ENCODE data around the gene SGIP1. TPM values are rescaled to one million over a fixed set of nuclear protein-coding genes. Genes with fewer than 3 reads are reported as not detected.

Gene SGIP1, protein sequence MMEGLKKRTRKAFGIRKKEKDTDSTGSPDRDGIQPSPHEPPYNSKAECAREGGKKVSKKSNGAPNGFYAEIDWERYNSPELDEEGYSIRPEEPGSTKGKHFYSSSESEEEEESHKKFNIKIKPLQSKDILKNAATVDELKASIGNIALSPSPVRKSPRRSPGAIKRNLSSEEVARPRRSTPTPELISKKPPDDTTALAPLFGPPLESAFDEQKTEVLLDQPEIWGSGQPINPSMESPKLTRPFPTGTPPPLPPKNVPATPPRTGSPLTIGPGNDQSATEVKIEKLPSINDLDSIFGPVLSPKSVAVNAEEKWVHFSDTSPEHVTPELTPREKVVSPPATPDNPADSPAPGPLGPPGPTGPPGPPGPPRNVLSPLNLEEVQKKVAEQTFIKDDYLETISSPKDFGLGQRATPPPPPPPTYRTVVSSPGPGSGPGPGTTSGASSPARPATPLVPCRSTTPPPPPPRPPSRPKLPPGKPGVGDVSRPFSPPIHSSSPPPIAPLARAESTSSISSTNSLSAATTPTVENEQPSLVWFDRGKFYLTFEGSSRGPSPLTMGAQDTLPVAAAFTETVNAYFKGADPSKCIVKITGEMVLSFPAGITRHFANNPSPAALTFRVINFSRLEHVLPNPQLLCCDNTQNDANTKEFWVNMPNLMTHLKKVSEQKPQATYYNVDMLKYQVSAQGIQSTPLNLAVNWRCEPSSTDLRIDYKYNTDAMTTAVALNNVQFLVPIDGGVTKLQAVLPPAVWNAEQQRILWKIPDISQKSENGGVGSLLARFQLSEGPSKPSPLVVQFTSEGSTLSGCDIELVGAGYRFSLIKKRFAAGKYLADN
- total RNA-seq = 6.1 and 9.2 TPM in 2 replicates

DNA sequence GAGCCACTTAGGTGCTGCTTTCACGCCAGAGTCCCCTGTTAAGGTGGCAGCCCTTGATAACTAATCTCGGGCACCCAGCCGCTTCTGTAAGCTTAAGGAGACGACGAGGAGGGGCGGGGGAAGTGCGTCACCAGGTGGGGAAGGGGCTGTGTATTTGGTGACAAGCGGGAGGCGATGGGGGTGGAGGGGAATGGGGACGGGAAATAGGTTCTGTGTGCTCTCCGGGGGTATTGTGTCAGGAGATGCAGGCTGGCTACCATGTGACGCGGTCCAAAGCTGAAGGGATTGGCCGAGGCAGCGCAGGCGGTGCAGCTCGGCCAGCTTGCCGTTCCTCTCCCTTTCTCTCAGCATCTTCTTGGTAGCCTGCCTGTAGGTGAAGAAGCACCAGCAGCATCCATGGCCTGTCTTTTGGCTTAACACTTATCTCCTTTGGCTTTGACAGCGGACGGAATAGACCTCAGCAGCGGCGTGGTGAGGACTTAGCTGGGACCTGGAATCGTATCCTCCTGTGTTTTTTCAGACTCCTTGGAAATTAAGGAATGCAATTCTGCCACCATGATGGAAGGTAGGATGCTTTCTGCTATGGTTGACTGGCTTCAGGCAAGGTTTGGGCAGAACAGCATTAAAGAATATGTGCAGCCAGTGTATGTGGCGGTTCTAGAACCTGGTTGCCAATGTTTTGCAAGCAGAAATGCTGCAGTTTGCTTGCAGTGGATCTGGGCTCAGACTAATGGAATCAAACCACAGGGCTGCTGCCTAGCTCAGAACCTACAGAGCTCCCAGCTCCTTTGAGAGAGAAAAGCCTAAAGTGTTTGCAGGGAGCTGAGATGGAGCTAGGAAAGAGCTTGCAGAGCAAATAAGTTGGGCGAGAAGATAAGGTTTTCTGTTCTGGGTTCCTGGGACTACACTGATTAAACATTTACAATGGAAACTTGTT is at the start of gene SGIP1:
SGIP1 (plus strand) TSS at position 350 of the 937 bp plus-strand sequence; CDS start at position 556, 206 bp downstream.
- DNase-seq (ENCODE audit: low read depth) = peak; percentile 54

DNA sequence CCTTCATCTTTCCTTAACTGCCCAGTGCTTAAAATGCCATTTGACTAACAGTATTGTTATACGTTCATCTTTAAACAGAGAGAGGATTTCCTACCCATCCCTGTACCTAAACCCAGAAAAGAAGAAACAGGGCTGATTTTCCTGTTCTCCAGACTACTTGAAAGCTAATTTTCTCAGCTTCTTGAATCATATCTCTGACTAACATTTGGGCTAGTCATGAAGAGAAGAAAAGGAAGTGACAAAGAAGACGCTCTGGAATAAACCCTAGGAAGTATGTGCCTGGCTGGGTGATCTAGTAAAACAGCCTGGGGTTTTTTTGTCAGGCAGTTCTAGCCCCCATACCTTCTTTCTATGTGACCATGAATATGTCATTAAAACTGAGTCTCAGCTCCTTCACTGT is 44.8 kb upstream of the SGIP1 start:
- no peak for DNase-seq (ENCODE audit: low read depth)

DNA sequence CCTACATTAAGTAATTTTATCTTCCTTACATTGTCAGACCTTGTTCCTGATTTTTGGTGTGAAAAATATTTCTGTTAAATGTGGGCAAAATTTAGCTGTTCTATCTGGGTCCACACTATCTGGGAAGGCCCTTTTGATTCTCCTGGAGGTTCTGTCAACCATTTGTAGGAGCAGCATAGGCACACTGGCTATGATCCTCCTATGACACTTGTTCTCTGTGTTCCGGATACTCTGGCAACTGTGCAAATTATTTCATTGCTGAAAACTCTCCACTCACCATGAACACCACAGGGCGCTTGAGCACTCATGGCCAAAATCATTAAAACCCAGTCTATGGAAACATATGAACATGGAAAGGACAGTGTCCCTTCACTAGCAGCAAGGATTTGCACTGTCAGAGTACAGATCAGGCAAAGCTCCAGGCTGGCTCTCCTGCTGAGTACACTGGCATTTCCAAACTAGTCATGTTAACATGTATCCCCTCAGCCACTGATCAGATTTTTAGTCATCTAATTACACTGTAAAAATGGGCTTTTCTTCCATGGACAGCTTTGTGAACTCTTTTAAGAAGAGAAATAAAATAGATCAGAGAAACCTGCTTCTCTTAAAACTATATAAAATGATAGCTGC is 43.9 kb upstream of the SGIP1 start:
- no peak for DNase-seq (ENCODE audit: low read depth)

DNA sequence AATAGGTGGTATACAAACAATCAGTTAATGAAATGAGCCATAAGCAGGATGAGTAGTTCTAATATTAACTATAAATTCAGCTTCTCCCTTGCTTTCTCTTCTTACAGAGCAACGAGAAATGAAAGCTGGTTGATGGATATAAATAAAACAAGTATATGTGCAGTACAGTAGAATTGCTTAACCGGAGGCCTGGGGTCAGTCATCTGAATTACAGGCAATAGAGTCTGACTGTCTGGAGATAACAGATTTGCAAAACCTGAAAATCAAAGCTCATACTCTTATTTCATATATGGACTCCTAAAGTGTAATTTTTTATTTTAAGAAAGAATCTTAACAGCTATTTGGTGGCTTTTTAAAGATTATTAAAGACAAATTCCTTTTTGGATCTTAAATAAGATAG is 43.1 kb upstream of the SGIP1 start:
- no peak for DNase-seq (ENCODE audit: low read depth)

DNA sequence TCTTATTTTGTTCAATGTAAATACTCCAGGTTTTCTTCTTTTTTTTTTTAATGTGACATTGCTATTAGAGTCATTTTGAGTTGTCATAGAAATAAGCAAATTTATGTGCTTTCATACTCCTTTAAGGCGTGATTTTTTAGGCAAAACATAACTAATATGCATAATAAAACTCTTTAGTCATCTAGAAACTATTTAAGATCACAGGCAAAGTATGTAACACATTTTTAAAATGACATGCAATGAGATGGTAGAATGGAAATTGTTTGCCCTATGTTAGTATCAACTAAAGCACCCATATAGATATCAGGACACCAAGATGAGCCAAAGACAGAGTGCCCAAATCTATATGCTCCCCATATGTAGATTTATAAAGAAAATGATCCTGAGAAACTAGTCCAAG is 41.5 kb upstream of the SGIP1 start:
- no peak for DNase-seq (ENCODE audit: low read depth)

DNA sequence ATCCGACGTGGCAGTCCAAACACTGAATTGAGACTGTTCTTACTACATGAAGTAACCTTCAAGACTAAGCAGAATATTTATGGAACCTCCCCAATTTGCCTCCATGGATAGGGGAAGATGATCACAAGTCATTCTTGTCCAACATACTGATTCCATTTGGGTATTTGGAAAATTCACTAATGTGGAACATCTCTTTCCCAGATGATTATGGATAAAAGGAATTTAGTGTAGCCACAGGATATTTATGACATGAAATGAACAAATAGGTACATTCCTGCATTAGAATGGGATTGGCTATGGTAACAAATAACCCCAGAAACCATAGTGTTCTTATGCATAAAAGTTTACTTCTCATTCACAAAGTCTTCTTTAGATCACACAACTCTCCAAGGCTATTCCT is 40.2 kb upstream of the SGIP1 start:
- no peak for DNase-seq (ENCODE audit: low read depth)

DNA sequence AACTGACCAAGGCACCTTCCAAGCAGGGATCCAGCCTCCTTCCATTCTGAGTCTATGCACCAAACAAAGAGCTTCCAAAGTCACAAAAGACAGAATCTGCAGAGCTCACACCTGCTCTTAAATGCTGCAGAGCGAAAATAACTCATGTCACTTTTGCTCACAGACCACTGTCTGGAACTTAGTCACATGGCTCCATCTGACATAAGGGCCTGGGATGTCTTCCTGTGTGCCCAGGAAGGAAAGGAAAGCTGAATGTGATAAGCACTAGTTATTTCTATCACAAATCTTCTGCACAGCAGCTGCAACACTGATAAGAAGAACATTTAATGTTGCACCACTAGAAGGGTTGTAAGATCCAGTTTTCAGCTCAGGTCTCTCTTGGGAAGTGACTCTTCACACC is 39.5 kb upstream of the SGIP1 start:
- DNase-seq (ENCODE audit: low read depth) = no peak

DNA sequence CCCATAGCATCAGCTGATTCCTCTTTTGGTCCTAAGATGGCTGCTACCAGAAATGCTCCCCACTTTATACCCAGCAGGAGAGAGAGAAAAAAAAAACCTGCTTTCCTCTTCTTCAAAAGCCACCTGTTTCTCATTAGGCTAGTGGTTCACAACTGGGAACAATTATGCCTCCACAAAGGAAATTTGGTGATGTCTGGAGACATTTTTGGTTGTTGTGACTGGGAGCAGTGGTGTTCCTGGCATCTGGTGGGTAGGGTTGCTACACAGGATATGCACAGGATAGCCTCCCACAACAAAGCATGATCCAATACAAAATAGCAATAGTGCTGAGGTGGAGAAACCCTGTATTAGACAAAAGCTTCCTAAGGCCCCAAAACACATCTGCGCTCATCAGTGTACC is 38.5 kb upstream of the SGIP1 start:
- no peak for DNase-seq (ENCODE audit: low read depth)

DNA sequence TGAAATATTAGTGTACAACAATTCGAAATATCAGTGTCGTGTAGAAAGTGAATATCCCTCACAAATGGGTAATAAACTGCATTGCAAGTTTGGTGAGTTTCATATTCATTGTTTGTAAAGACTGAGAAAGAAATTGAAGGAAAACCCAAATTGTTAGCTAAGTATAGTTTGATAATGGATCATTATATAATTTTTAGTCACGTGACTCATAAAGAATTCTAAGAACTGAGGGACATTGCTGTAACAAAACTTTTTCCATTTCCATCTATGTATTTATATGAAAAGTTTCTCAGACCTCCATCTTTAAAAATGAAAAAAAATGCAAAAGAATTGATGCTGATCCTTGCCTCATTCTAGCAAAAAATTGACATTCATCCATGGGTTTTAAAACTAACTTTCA is 36.0 kb upstream of the SGIP1 start:
- no peak for DNase-seq (ENCODE audit: low read depth)

DNA sequence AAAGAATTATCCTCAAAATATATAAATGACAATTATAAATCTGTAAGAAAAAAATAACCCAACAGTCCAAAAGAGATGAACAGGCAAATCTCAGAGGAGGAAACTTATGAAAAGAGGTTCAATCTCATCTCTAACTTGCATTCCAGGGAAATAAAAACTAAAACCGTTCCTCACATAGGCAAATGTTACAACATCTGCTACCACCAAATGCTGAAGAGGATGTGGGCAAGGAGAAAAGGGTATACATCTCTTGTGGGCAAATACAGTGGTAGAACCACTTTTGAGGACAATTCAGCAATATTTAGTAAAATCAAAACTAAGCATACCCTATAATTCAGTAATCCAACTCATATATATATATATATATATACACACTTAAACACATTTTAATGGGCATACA is 33.7 kb upstream of the SGIP1 start:
- DNase-seq (ENCODE audit: low read depth) = no peak

DNA sequence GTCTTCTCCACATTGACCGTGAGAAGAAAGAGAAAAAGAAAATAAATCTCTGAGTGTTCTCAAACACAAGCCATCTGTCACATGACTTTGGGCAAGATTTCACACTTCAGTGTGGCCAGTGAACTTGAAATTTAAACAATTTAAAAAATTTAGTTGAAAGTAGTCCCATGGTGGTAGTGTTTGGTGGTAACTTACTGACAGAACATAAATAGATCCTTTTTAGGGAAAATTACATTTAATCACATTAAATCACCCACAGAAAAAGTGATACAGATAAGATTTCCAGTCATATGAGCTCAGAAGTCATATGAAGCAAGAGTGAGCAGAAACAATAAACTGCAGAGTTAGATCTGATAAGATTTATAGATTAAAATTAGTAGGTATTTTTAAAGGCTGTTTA is 31.9 kb upstream of the SGIP1 start:
- peak; percentile 17 for DNase-seq (ENCODE audit: low read depth)

DNA sequence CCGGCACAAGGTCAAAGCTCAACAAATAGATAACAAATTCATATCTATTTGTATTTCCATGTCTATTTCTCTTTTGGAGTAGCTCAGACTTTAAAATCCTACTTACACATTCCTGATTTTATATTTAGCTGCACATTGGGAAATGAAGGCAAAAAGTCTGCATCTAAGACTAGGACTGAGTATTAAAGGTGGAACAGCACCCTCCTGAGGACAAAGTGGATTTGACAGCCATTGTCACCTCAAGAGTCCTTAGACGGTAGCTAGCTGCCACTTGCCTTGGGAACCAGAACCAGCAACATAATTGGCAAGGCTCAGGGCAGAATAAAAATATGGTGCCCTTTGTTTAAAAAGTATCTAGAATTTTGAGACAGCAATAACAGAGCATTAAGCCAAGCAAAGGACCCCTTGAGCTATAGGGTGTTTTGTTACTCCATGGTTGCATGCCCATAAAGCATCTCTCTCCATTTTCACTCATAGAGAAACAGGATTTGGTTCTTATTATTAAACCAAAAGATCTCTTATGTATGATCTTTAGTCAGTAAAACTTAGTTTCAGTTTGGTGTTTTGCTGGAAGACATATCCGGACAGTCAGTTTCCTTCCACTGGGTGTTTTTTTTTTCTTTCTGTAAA is 30.0 kb upstream of the SGIP1 start:
- peak; percentile 63 for DNase-seq (ENCODE audit: low read depth)

DNA sequence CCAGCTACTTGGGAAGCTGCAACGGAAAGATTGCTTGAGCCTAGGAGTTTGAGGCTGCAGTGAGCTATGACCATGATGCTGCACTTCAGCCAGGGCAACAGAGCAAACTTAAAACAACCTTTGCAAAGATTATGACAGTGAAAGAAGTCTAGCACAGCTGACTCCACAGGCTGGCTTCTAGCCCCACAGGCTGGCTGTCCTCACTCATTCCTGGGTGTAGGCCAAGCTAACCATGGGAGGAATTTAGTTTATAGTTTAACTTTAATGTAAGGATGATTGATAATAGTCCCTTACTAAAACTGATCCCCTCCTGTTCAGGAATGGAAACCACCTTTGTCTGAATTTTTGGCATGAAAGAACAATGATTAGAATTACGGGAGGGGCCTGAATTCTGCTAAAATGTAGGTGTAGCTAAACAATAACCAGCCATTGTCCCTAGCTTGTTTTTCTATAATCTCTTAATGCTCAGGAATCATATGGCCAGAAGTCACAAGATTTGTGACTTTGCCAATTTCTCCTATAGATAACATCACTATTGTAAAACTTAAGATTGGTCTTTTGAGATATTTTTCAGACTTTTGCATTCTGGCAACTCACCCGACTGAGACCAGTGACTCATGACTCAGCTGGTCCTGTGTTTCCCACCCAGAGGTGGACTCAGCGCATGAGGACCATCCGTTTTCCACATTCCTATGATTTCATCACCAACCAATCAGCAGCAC is 28.1 kb upstream of the SGIP1 start:
- DNase-seq (ENCODE audit: low read depth) = peak; percentile 96

DNA sequence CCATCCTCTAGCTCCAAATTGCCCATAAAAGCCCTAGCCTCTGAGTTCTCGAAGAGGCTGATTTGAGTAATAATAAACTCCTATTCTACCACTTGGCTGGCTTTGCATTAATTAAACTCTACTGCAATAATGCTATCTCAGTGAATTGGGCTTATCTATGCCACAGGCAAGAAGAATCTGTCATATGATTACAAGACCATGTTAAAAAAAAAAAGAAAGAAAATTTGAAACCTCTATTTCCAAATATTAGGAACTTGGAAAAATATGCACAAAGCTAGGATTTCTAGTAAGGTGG is 27.6 kb upstream of the SGIP1 start:
- DNase-seq (ENCODE audit: low read depth) = no peak

DNA sequence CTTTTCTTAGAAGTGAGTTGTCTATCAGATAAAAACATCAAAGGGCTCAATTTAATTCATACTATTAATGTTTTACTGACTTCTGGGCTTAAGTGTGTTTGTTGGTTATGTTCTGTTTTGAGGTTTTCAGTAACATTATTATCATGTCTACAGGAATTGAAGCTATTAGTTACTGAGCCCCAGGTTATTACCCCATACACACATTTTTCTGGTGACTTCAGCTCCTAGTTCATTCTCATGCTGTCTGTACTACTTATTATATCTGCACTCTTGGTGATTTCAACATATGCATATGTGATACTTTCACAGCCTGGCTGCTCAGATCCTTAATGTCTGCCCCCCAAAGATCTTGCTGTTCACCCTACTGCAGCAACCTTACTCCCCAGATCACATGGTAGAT is 27.0 kb upstream of the SGIP1 start:
- peak; percentile 22 for DNase-seq (ENCODE audit: low read depth)

DNA sequence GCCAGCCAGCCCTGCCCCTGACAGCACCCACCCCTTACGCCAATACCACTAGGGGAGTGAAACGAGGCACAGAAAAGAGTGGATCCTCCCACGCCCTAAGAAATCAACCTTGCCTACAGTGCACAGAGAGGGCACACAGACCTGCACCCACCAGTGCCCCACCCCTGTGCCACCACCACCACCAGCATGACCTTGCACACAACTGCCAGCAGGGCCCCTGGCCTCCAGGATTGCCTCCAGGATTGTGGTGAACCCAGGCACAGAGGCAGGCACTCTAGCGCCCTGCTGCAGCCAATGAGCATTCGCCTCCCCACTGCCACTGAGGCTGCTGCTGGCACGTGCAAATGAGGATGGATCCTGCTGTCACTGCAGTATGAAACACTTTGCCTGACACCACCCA is 23.5 kb upstream of the SGIP1 start:
- no peak for DNase-seq (ENCODE audit: low read depth)

DNA sequence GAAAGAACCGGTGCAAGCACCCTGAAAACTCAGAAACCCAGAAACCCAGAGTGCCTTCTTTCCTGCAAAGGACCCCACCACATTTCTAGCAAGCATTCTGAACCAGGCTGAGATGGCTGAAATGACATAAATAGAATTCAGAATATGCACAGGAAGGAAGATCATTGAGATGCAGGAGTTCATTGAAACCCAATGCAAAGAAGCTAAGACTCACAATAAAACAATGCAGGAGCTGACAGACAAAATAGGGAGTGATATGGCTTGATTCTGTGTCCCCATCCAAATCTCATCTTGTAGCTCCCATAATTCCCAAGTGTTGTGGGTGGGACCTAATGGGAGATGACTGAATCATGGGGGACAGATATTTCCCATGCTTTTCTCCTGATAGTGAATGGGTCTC is 22.8 kb upstream of the SGIP1 start:
- DNase-seq (ENCODE audit: low read depth) = no peak

DNA sequence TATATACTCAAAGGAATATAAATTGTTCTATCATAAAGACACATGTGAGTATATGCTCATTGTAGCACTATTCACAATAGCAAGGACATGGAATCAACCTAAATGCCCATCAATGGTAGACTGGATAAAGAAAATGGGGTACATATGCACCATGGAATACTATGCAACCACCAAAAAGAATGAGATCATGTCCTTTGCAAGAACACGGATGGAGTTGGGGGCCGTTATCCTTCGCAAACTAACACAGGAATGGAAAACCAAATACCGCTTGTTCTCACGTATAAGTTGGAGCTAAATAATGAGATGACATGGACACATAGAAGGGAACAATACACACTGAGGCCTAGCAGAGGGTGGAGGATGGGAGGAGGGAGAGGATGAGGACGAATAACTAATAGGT is 16.0 kb upstream of the SGIP1 start:
- no peak for DNase-seq (ENCODE audit: low read depth)

DNA sequence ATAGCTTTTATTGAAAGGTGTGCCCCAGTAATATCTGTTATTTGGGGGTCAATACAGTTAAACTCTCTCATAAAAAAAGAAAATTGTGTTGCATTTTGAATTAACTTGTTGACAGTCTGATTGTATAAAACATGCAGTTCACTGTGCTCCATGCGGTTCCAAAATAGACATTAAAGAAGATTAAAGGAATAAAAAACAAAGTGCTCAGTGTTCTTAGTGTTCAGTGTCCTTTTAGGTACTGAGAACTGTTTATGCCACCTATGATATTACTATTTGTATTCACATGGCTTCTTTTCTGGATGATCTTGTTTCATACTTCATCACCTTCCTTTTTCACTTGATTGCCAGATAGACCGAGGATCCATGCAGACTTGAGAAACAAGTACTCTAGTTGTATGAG is 15.3 kb upstream of the SGIP1 start:
- no peak for DNase-seq (ENCODE audit: low read depth)

DNA sequence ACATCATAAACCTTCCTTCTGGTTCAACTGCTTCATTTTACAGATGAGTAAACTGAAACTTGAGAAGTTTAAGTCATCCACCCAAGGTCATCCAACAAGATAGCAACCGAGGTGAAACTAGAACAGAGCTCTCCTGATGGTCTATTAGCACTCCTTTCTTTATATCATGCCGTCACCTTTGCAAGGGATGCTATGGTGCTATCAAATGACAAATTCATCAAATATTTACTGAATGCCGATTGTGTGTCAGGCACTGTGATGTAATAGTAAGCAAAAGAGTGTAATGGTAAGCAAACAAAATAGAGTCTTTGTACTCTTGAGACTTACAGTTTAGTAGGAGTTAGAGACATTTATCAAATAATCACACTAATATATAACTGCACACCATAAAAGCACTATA is 14.0 kb upstream of the SGIP1 start:
- no peak for DNase-seq (ENCODE audit: low read depth)

DNA sequence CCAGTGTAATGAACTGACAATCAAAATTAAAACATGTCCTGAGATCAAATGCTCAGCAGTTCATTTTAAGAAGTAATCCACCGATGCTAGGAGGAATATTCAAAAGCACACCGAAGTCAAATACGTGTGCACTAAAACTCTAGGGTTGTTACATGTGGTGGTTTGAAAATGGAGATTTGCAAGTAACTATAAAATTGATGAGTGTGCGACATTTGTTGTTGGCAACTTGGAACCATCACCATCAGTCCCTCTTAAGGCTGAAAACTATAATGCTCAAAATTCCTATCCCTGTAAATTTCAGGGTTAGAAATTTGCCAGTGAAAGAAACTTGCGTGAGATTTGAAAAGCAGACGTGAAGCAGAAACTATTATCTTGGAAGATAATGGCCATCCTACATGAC is 13.3 kb upstream of the SGIP1 start:
- DNase-seq (ENCODE audit: low read depth) = no peak

Data from renal cortical epithelial cell (primary cell).